DMS53 treated with DMSO at 0.1 percent for 48 hours (cell line): ENCODE results near the gene APLP1.
A peak's percentile ranks its signal among the peaks of the same experiment; 100 is the strongest.
"Not testable (repeated sequence)": the region's sequence is repeated elsewhere in the genome, so short reads cannot be mapped to it uniquely, and the experiment has no call there.

ENCODE experiments used
- DNase-seq: peaks from one replicate; lab custom pipeline; 2025; ENCODE audit not compliant: unreplicated experiment; lab: John Stamatoyannopoulos, UW

Gene APLP1

GRCh38 chr19:35903550-35904179, 35.3 kb downstream of the APLP1 start:
- DNase-seq = peak; percentile 79

- no peak for DNase-seq
These were observed 36.1 kb downstream of the APLP1 start for GRCh38 chr19:35904311-35905068.

GRCh38 chr19:35905178-35905727, 36.9 kb downstream of the APLP1 start:
- DNase-seq = no peak

DNA sequence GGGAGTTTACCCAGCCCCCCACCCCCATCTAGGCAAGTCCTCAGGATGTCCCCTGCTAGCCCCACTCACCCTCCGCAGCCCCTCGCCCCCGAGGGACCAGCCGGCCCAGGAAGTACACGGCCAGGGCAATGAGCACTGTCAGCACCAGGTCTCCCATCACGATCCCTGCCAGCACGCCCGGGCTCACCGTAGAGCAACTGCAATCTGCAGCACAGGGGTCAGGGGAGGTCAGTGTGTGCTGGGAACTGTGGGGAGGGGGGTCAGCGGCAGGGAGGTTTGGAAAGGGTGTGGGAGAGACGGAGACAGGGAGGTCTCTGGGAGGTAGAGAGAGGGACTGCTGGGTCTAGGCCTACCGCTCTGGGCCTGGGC, 39.0 kb downstream of the APLP1 start:
- no peak for DNase-seq

GRCh38 chr19:35908010-35908441, 39.7 kb downstream of the APLP1 start, which contains the start of gene TYROBP:
TYROBP (minus strand) TSS chr19:35908295; CDS start chr19:35908228, 67 bp downstream.
- no peak for DNase-seq

GRCh38 chr19:35908973-35909683, 40.8 kb downstream of the APLP1 start:
- no peak for DNase-seq

- no peak for DNase-seq
These were observed 41.3 kb downstream of the APLP1 start for GRCh38 chr19:35909684-35910035.

DNA sequence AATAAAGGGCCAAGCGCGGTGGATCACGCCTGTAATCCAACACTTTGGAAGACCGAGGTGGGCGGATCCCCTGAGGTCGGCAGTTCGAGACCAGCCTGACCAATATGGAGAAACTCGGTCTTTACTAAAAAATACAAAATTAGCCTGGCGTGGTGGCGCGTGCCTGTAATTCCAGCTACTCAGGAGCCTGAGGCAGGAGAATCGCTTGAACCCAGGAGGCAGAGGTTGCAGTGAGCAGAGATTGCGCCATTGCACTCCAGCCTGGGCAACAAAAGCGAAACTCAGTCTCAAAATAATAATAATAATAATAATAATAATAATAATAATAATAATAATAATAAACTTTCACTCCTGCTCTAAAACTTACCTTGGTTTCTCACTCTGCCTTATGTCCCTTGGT, 42.0 kb downstream of the APLP1 start:
- DNase-seq = not testable (repeated sequence)

DNA sequence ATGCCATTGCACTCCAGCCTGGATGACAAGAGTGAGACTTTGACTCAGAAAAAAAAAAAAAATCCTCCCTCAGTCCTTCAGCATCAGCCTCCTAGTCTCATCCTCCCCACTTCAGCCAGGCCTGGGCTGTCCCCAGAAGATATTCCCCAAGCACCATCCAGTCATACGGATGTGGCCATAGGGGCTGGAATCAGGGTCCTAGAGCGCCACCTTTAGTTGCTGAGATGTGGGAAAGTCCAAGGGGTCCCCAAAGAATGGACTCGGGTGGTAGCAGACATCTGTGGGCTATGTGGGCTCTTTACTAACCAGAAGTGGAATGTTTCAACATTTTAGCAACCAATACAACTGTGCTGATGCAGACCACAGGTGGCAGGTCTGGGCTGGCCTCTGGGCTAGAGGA, 42.8 kb downstream of the APLP1 start:
- no peak for DNase-seq

- peak; percentile 17 for DNase-seq
These were observed 43.4 kb downstream of the APLP1 start for GRCh38 chr19:35911790-35912189.

- no peak for DNase-seq
These were observed 45.2 kb downstream of the APLP1 start for GRCh38 chr19:35913589-35913988.

GRCh38 chr19:35915443-35915842, 47.1 kb downstream of the APLP1 start:
- no peak for DNase-seq

- no peak for DNase-seq
These were observed 50.9 kb downstream of the APLP1 start for GRCh38 chr19:35919306-35919705.

GRCh38 chr19:35921012-35921411, 52.6 kb downstream of the APLP1 start:
- DNase-seq = no peak

DNA sequence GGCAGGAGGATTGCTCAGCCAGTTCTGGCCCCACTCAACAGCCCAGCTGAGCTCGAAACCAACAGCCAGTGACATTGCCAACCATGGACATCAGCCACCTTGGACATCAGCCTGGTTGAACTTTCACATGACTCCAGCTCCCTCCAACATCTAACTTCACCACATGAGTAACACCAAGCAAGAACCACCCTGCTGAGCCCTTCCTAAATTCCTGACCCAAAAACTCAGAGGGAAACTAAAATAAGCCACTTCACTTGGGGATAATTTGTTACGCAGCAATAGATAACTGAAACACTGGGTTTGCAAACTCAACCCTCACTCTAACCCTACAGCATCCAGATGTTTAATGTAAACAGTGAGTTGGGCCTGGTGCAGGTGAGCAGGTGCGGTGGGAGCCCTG, 57.1 kb downstream of the APLP1 start:
- no peak for DNase-seq

DNA sequence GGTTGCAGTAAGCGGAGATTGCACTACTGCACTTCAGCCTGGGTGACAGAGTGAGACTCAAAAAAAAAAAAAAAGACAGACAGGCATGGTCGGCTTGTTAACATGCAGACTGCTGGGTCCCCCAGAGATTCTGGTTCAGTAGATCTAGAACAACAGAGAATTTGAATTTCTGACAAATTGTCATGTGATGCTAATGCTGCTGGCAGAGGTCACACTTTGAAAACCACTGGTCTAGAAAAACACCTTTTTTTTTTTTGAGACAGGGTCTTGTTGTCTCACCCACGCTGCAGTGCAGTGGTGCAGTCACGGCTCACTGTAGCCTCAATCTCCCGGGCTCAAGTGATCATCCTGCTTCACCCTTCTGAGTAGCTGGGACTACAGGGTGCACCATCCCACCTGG, 60.1 kb downstream of the APLP1 start:
- no peak for DNase-seq
